ENCODE results near the gene TMEM145. TPM values are rescaled to one million over a fixed set of nuclear protein-coding genes. Genes with fewer than 3 reads are reported as not detected.

The TMEM145 gene
- total RNA-seq, 1 donor from 2014 or later, result not detected

GRCh38 chr19:42286349-42287016, 26.6 kb upstream of the TMEM145 start:
- peak overlapping the region; percentile 58 for H3K27ac ChIP-seq
- peak overlapping the region; percentile 68 for H3K4me3 ChIP-seq
- no peak for DNase-seq
- intact Hi-C loops (cut with DNase I), result no loop called here
- H3K9me3 ChIP-seq, result no peaks in the 10 kb centered on the region
- TF ChIP-seq CTCF (IDR thresholded peaks at IDR 0.05), result no peak
- peaks cover 48% of the 10 kb centered on the region for H3K36me3 ChIP-seq
- H3K4me1 ChIP-seq, result peaks cover 42% of the 10 kb centered on the region
- no peak for ATAC-seq
- H3K27me3 ChIP-seq (ENCODE audit: low read depth), result no peaks in the 10 kb centered on the region

- ATAC-seq, result no peak
- H3K36me3 ChIP-seq, result peaks cover 55% of the 10 kb centered on the region
- H3K27ac ChIP-seq, result peak overlapping the region; percentile 24
- no peak for DNase-seq
- no peaks in the 10 kb centered on the region for H3K27me3 ChIP-seq (ENCODE audit: low read depth)
- H3K4me3 ChIP-seq, result no peak overlapping the region
- no peak for TF ChIP-seq CTCF (IDR thresholded peaks at IDR 0.05)
- no peaks in the 10 kb centered on the region for H3K9me3 ChIP-seq
- intact Hi-C loops (cut with DNase I), result no loop called here
- peaks cover 35% of the 10 kb centered on the region for H3K4me1 ChIP-seq
These were observed 25.9 kb upstream of the TMEM145 start for GRCh38 chr19:42287017-42287826.

GRCh38 chr19:42287827-42288107, 25.3 kb upstream of the TMEM145 start:
- DNase-seq (no peak), ATAC-seq (no peak)
- H3K36me3 ChIP-seq, result peaks cover 61% of the 10 kb centered on the region
- intact Hi-C loops (cut with DNase I), result no loop called here
- no peak overlapping the region for H3K27ac ChIP-seq
- H3K4me1 ChIP-seq, result peaks cover 29% of the 10 kb centered on the region
- no peaks in the 10 kb centered on the region for H3K27me3 ChIP-seq (ENCODE audit: low read depth)
- H3K9me3 ChIP-seq, result no peaks in the 10 kb centered on the region
- no peak overlapping the region for H3K4me3 ChIP-seq
- no peak for TF ChIP-seq CTCF (IDR thresholded peaks at IDR 0.05)

GRCh38 chr19:42288387-42288786, 24.7 kb upstream of the TMEM145 start:
- intact Hi-C loops (cut with DNase I), result no loop called here
- DNase-seq, result no peak
- no peak for ATAC-seq
- Histone ChIP-seq H3K4me3 (no peak overlapping the region), H3K4me1 (peaks cover 23% of the 10 kb centered on the region), H3K27me3 (ENCODE audit: low read depth) (no peaks in the 10 kb centered on the region), H3K9me3 (no peaks in the 10 kb centered on the region), H3K36me3 (peaks cover 67% of the 10 kb centered on the region), H3K27ac (no peak overlapping the region)
- TF ChIP-seq CTCF (IDR thresholded peaks at IDR 0.05), result no peak

- intact Hi-C loops (cut with DNase I), result no loop called here
- peaks cover 73% of the 10 kb centered on the region for H3K36me3 ChIP-seq
- no peak for DNase-seq
These were observed 24.1 kb upstream of the TMEM145 start for GRCh38 chr19:42288881-42289555.

More at GRCh38 chr19:42288881-42289555, 24.1 kb upstream of the TMEM145 start:
- ATAC-seq, result no peak
- H3K27ac ChIP-seq, result no peak overlapping the region
- H3K9me3 ChIP-seq, result no peaks in the 10 kb centered on the region
- no peaks in the 10 kb centered on the region for H3K27me3 ChIP-seq (ENCODE audit: low read depth)
- no peak for TF ChIP-seq CTCF (IDR thresholded peaks at IDR 0.05)
- no peak overlapping the region for H3K4me3 ChIP-seq
- peaks cover 22% of the 10 kb centered on the region for H3K4me1 ChIP-seq
